B cell (primary cell): ENCODE measurements around the gene FAM13C. TPM values are rescaled to one million over a fixed set of nuclear protein-coding genes. Genes with fewer than 3 reads are reported as not detected.

Experiments
- ATAC-seq: fragments of 200-7000 bp; cut with Tn5 transposase; one replicate; pipeline ENCODE4 v1.10.0; 2021; ENCODE audit warnings: low read depth, mild to moderate bottlenecking, moderate number of reproducible peaks, moderate library complexity
- CTCF ChIA-PET: fragments of 350-600 bp; sonication (Branson Sonifier 250); formaldehyde crosslinking; loops from one replicate; lab custom pipeline; 2021; ENCODE audit warnings: antibody characterized with exemption, inconsistent platforms; lab: Charles Lee
- POLR2A ChIA-PET: fragments of 350-600 bp; sonication (Branson Sonifier 250); formaldehyde crosslinking; loops from one replicate; lab custom pipeline; 2021; ENCODE audit warnings: antibody characterized with exemption; lab: Charles Lee
- DNase-seq: peaks from one replicate; pipeline ENCODE4 v3.0.0; 2013
- H2AFZ ChIP-seq: 2 replicates; pipeline ENCODE4 v1.6.1; 2012; ENCODE audit warnings: mild to moderate bottlenecking, low read depth, low read length; ENCODE audit not compliant: insufficient read depth, poor library complexity, severe bottlenecking
- H3K27ac ChIP-seq, 2 donors: 1 replicate in 1 of 2; 2 replicates in 1 of 2; pipeline ENCODE4 v1.5.1; 2012 to 2013; ENCODE audit warnings: low read length in 2 of 2, mild to moderate bottlenecking in 2 of 2, moderate library complexity in 1 of 2
- H3K27me3 ChIP-seq, 4 experiments: fragments of 200-600 bp in 1 of 4; sonication (generic) in 1 of 4; replicated peaks in 1 of 4; 1 replicate in 2 of 4; 2 replicates in 2 of 4; pipeline versions ENCODE4 v1.6.1 to v1.7.0; 2013 to 2016; ENCODE audit warnings: low read length in 3 of 4, mild to moderate bottlenecking in 2 of 4, mixed read lengths in 1 of 4, moderate library complexity in 1 of 4; ENCODE audit not compliant: insufficient read depth in 4 of 4, control insufficient read depth in 3 of 4; ENCODE audit errors: control extremely low read depth in 1 of 4
- H3K36me3 ChIP-seq, 2 experiments: replicated peaks in 1 of 2; 1 replicate in 1 of 2; 2 replicates in 1 of 2; pipeline versions ENCODE4 v1.6.1 to v1.7.1; 2013; ENCODE audit warnings: low read length in 1 of 2; ENCODE audit not compliant: insufficient read depth in 2 of 2, control insufficient read depth in 1 of 2; ENCODE audit errors: control extremely low read depth in 1 of 2, extremely low read depth in 1 of 2
- H3K4me1 ChIP-seq, 2 donors: fragments of 200-600 bp in 1 of 2; sonication (generic) in 1 of 2; 1 replicate in 1 of 2; 2 replicates in 1 of 2; pipeline versions ENCODE4 v1.5.1 to v1.6.1; 2013 to 2017; ENCODE audit warnings: low read length in 2 of 2; ENCODE audit not compliant: control insufficient read depth in 2 of 2, insufficient read depth in 2 of 2
- H3K4me2 ChIP-seq: replicated peaks from 2 replicates; pipeline ENCODE3; 2012; ENCODE audit warnings: mild to moderate bottlenecking, low read depth, low read length; ENCODE audit not compliant: poor library complexity, severe bottlenecking
- H3K4me3 ChIP-seq, 5 experiments: fragments of 200-600 bp in 1 of 5; sonication (generic) in 1 of 5; 1 replicate in 3 of 5; 2 replicates in 2 of 5; pipeline versions ENCODE4 v1.5.1 to v1.7.0; 2011 to 2016; ENCODE audit warnings: low read length in 4 of 5, mild to moderate bottlenecking in 4 of 5, low read depth in 2 of 5, control low read depth in 1 of 5, moderate library complexity in 1 of 5; ENCODE audit not compliant: insufficient read depth in 1 of 5; ENCODE audit errors: control extremely low read depth in 1 of 5, extremely low read depth in 1 of 5
- H3K79me2 ChIP-seq: fragments of 200-600 bp; sonication (generic); one replicate; pipeline ENCODE4 v1.6.0; 2016; ENCODE audit warnings: low read length; ENCODE audit not compliant: control insufficient read depth, insufficient read depth
- H3K9ac ChIP-seq: fragments of 200-600 bp; sonication (generic); 2 replicates; pipeline ENCODE4 v1.6.1; 2017; ENCODE audit warnings: mild to moderate bottlenecking, low read length, moderate library complexity
- H3K9me3 ChIP-seq, 3 donors: one replicate each; pipeline versions ENCODE4 v1.6.1 to v1.7.1; 2013; ENCODE audit warnings: low read length in 2 of 3; ENCODE audit not compliant: control insufficient read depth in 2 of 3, insufficient read depth in 1 of 3; ENCODE audit errors: control extremely low read depth in 1 of 3
- H4K20me1 ChIP-seq: 2 replicates; pipeline ENCODE4 v1.6.0; 2012; ENCODE audit warnings: mild to moderate bottlenecking, low read length; ENCODE audit not compliant: insufficient read depth, control insufficient read depth, poor library complexity, severe bottlenecking
- H3K27ac Mint-ChIP-seq: one replicate; pipeline ENCODE4 v1.8.0; 2021; ENCODE audit warnings: mixed read lengths
- H3K27me3 Mint-ChIP-seq: one replicate; pipeline ENCODE4 v1.8.0; 2021; ENCODE audit warnings: mixed read lengths
- H3K4me1 Mint-ChIP-seq: one replicate; pipeline ENCODE4 v1.8.0; 2021; ENCODE audit warnings: mixed read lengths
- H3K4me3 Mint-ChIP-seq: one replicate; pipeline ENCODE4 v1.8.0; 2021; ENCODE audit warnings: mixed read lengths
- H3K9me3 Mint-ChIP-seq: one replicate; pipeline ENCODE4 v1.8.0; 2022; ENCODE audit warnings: mixed read lengths; ENCODE audit not compliant: insufficient read depth
- CTCF ChIP-seq: fragments of 200-600 bp; IDR thresholded peaks from one replicate; pipeline ENCODE4 v1.8.0; 2022; ENCODE audit warnings: antibody characterized with exemption, mild to moderate bottlenecking
- EZH2 ChIP-seq: IDR thresholded peaks from 2 replicates; pipeline ENCODE4 v1.6.1; 2012; ENCODE audit warnings: borderline replicate concordance, low read depth, mild to moderate bottlenecking, moderate library complexity, low read length; ENCODE audit not compliant: insufficient read depth, poor library complexity, severe bottlenecking
- intact Hi-C: fragments of 100-400 bp; cut with micrococcal nuclease; formaldehyde crosslinking; loops from one replicate; pipeline ENCODE4 v1.10.0; 2022
- polyA plus RNA-seq: library from polyadenylated mRNA; depleted of rRNA; stranded (reverse); fragments of >200 nt; gene quantifications from 2 replicates; pipeline ENCODE4 v1.2.3, GENCODE V29; 2012
- total RNA-seq, 2 donors: library from RNA; stranded (reverse); fragments of 120-200 nt in 1 of 2; gene quantifications; 1 replicate in 1 of 2; 2 replicates in 1 of 2; pipeline versions ENCODE4 v1.2.3 to v1.2.4, GENCODE V29; 2013 to 2022

FAM13C gene
- total and polyA plus RNA-seq, 2 donors (not counting 1 experiment from before 2014, with no cell fraction given) = not detected

GRCh38 chr10:59331661-59332060 lies 30.7 kb downstream of the FAM13C start:
- Histone ChIP-seq H3K4me1 (no peaks in the 10 kb centered on the region), H4K20me1 (no peaks in the 10 kb centered on the region), H3K4me3 (no peak overlapping the region), H3K9me3 (no peaks in the 10 kb centered on the region), H3K9ac (no peak overlapping the region), H3K27me3 (peaks cover 0 to 2% (median 0%) of the 10 kb centered on the region in 4 experiments), H3K27ac (no peak overlapping the region), H3K4me2 (no peak overlapping the region), H2AFZ (no peak overlapping the region), H3K36me3 (no peaks in the 10 kb centered on the region), H3K79me2 (no peaks in the 10 kb centered on the region)
- ATAC-seq (no peak), DNase-seq (no peak)
- Mint-ChIP-seq H3K9me3 (no peaks in the 10 kb centered on the region), H3K27me3 (peaks cover 3% of the 10 kb centered on the region), H3K4me1 (no peaks in the 10 kb centered on the region), H3K4me3 (no peak overlapping the region), H3K27ac (no peak overlapping the region)
- TF ChIP-seq CTCF (no peak), EZH2 (no peak)
- ChIA-PET CTCF (no interaction called here), POLR2A (no interaction called here)
- intact Hi-C loops = no loop called here

GRCh38 chr10:59325116-59325515 lies 37.2 kb downstream of the FAM13C start:
- Mint-ChIP-seq H3K27me3 (no peaks in the 10 kb centered on the region), H3K27ac (no peak overlapping the region), H3K9me3 (no peaks in the 10 kb centered on the region), H3K4me1 (no peaks in the 10 kb centered on the region), H3K4me3 (no peak overlapping the region)
- Histone ChIP-seq H3K9ac (no peak overlapping the region), H3K27me3 (peaks cover 0 to 2% (median 0%) of the 10 kb centered on the region in 4 experiments), H3K4me3 (no peak overlapping the region), H4K20me1 (no peaks in the 10 kb centered on the region), H3K27ac (no peak overlapping the region), H3K79me2 (no peaks in the 10 kb centered on the region), H3K9me3 (no peaks in the 10 kb centered on the region), H3K4me1 (no peaks in the 10 kb centered on the region), H3K4me2 (no peak overlapping the region), H2AFZ (no peak overlapping the region), H3K36me3 (no peaks in the 10 kb centered on the region)
- ATAC-seq = no peak
- no peak for DNase-seq
- TF ChIP-seq EZH2 (no peak), CTCF (no peak)
- CTCF ChIA-PET = no interaction called here
- intact Hi-C loops = no loop called here
- POLR2A ChIA-PET = no interaction called here
